Urinary bladder (tissue), 4 donors: ENCODE data around the gene MAPK7. TPM values are rescaled to one million over a fixed set of nuclear protein-coding genes. Genes with fewer than 3 reads are reported as not detected.

Experiments used
- DNase-seq: peaks from one replicate; pipeline ENCODE4 v3.0.0-alpha.2; 2015; ENCODE audit errors: extremely low spot score
- H3K27ac ChIP-seq: one replicate; pipeline ENCODE4 v1.5.1; 2013; ENCODE audit warnings: low read depth, mild to moderate bottlenecking, moderate library complexity
- H3K36me3 ChIP-seq: one replicate; pipeline ENCODE4 v1.6.1; 2013; ENCODE audit warnings: mild to moderate bottlenecking, moderate library complexity; ENCODE audit not compliant: insufficient read depth
- H3K4me1 ChIP-seq: one replicate; pipeline ENCODE4 v1.6.1; 2013; ENCODE audit warnings: mild to moderate bottlenecking, moderate library complexity; ENCODE audit not compliant: insufficient read depth
- H3K4me3 ChIP-seq: one replicate; pipeline ENCODE4 v1.5.1; 2013; ENCODE audit warnings: low read depth, low read length
- WGBS: extraction: QIAGEN DNeasy Blood & Tissue Kit; methylation state at CpG from one replicate; pipeline ENCODE4 v1.1.7; 2013; 5-methylcytosine and 5-hydroxymethylcytosine counted together
- polyA plus RNA-seq: library from polyadenylated mRNA; stranded (reverse); fragments of 200-250 nt; gene quantifications from one replicate; pipeline ENCODE4 v1.2.3, GENCODE V29; 2013
- total RNA-seq: library from RNA; depleted of rRNA; stranded (reverse); fragments of >200 nt; gene quantifications from one replicate; pipeline ENCODE4 v1.2.3, GENCODE V29; 2014
- donor health status: healthy with polysubstance abuse.
- donor health status: healthy.

MAPK7 gene
- total RNA-seq (15.8 TPM), polyA plus RNA-seq (32.8 TPM)

DNA sequence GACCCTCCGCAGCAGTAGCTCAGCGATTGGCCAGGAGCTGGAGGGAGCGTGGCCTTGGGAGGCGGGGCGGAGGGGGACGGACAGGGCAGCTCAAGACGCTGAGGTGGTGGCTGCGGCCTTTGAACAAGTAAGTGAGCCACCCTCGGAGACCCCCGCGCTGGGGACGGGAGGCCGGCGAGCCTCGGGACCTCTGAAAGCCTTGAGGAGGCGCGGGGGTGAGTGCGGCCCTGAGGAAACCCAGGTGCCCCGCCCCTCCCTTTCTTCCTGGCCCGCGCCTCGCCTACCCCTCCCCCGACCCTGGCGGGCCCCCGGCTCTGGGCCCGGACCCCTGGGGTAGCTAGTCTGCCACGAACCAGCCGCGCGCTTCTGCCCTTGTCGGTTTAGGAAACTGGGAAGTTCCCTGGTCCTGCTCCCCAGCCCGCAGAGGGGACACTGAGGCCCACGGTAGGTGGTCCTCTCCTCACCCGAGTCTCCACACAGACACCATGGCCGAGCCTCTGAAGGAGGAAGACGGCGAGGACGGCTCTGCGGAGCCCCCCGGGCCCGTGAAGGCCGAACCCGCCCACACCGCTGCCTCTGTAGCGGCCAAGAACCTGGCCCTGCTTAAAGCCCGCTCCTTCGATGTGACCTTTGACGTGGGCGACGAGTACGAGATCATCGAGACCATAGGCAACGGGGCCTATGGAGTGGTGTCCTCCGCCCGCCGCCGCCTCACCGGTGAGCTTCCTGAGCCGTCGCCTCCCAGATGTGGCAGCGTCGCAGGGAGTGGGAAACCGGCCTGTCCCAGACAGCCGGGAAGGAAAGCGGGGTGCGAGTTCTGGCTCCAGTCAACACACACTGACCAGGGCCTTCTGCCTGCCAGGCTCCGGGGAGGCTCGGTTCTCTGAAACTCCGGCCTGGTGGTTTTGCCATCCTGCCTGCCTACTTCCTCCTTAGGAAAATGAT lies at the start of gene MAPK7:
TSS of gene MAPK7 (plus strand) at position 83 of the 945 bp plus-strand sequence. CDS start at position 486, 403 bp downstream.
- DNase-seq = no peak
- peaks cover 5% of the 10 kb centered on the region for H3K36me3 ChIP-seq
- H3K27ac ChIP-seq = peak within 1 kb of the TSS; percentile 88
- 3% methylated on average over 69 of the region's 69 CpGs for WGBS
- H3K4me1 ChIP-seq = no peaks in the 10 kb centered on the region
- peak within 1 kb of the TSS; percentile 67 for H3K4me3 ChIP-seq

DNA sequence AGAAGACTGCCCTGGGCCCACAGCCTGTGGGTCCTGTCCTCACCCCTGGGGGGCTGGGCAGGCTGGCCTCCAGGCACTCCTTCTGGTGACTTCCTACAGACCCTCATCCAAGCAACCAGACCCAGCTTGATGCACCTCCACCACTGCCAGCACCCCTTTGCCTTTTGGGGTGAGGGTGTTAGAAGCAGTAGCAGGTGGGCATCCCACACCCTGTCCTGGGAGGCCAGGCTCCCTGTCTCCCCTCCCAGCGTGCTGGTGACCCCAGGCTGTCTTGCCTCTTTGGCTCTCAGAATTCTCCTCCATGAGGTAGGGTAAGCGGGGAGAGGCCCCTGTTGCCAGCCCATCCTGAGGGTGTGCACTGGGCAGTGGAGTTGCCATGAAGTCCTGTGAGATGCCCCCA lies 49.2 kb upstream of the MAPK7 start:
- no peak for DNase-seq
- Histone ChIP-seq H3K4me3 (no peak overlapping the region), H3K27ac (no peak overlapping the region), H3K36me3 (no peaks in the 10 kb centered on the region), H3K4me1 (no peaks in the 10 kb centered on the region)
- 97% methylated on average over 2 of the region's 2 CpGs for WGBS

DNA sequence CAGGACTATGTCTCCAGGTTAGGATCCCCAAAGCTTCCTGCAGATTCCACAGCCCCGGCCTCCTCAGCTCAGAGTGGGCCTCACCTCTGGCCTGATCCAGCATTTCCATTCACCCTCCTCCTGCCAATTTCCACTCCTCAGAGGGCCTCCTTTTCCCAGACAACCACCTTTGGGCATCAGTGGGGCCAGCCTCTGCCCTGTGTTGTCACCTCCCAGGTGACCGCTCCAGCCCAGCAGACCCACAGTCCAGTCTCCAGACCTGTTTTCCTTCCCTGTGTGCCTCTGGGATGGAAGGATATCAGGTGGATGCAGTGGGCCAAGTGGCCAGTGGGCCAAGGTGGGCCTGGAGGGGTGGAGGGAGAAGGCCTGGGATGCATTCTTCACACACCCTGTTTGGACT lies 48.5 kb upstream of the MAPK7 start:
- no peak overlapping the region for H3K4me3 ChIP-seq
- no peaks in the 10 kb centered on the region for H3K36me3 ChIP-seq
- no peak overlapping the region for H3K27ac ChIP-seq
- DNase-seq = no peak
- H3K4me1 ChIP-seq = no peaks in the 10 kb centered on the region
- 90% methylated on average over 2 of the region's 2 CpGs for WGBS

DNA sequence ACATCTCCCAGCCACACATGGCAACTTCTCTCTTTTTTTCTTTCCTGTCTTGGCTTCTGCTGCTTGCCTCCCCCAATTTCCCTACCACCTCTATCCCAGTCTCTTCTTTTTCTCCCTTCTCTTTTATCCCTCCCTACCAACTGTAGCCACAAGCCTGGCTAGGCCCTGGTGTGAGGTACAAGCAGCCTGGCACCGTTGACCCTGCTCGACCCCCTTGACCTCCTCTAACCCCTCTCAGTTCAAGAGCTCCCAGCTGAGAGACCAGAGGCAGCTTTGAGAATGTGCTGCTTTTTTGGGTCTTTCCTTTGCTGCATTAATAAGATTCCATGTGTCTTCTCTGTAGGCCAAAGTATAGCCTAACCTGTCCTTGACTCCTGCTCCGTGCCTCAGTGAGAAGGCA lies 48.0 kb upstream of the MAPK7 start:
- WGBS = 76% methylated on average over 3 of the region's 3 CpGs

DNA sequence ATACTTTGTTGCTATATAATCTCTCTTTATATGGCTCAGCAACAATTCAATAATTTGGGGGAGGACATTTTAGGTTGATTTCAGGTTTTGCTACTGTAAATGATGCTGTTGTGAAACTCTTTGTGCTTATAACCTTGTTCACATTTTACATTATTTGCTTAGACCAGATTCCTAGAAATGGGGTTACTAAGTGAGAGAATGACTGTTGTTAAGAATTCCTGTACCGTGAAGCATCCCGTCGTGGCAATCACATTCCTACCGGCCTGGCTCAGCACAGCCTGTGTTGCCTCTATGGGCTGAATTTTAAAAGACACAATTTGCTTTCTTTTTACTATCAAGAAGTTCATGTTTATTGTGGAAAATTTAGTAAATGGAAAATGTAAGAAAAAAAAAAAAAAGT lies 47.2 kb upstream of the MAPK7 start:
- no peak for DNase-seq
- no peak overlapping the region for H3K27ac ChIP-seq
- no peaks in the 10 kb centered on the region for H3K4me1 ChIP-seq
- H3K36me3 ChIP-seq = no peaks in the 10 kb centered on the region
- 58% methylated on average over 4 of the region's 4 CpGs for WGBS
- H3K4me3 ChIP-seq = no peak overlapping the region

More for the DNA sequence above, 48.0 kb upstream of the MAPK7 start:
- no peak overlapping the region for H3K4me3 ChIP-seq
- H3K36me3 ChIP-seq = no peaks in the 10 kb centered on the region
- H3K27ac ChIP-seq = no peak overlapping the region
- H3K4me1 ChIP-seq = no peaks in the 10 kb centered on the region
- no peak for DNase-seq

DNA sequence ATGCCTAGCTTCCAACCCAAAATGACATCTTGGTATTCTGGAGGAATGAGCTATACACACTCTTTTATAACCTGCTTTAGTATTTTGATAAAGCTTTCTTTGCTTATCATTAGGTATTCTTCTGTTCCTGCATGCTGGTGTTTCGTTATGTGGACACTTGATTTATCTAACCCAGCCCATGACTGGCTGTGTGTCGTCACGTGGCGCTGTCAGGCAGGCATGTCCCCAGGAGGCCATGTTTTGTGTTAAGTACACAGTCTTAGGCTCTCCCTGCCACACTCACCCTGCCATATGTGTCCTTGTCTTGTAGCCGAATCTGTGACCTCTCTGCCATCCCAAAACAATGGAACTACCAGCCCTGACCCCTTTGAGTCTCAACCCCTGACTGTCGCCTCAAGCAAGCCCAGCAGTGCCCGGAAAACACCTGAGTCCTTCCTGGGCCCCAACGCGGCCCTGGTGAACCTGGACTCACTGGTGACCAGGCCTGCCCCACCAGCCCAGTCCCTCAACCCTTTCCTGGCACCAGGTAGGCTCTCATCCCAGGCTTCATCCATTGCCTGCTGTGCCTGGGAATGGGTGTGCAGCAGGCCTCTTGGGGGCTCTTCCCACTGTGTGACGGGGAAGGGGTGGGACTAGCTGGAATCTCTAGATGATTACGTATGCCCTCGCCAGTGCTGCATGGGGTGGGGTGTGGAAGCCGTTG lies 46.6 kb upstream of the MAPK7 start:
- Histone ChIP-seq H3K4me3 (no peak overlapping the region), H3K4me1 (no peaks in the 10 kb centered on the region), H3K27ac (no peak overlapping the region), H3K36me3 (peaks cover 1% of the 10 kb centered on the region)
- 90% methylated on average over 13 of the region's 13 CpGs for WGBS
- no peak for DNase-seq

DNA sequence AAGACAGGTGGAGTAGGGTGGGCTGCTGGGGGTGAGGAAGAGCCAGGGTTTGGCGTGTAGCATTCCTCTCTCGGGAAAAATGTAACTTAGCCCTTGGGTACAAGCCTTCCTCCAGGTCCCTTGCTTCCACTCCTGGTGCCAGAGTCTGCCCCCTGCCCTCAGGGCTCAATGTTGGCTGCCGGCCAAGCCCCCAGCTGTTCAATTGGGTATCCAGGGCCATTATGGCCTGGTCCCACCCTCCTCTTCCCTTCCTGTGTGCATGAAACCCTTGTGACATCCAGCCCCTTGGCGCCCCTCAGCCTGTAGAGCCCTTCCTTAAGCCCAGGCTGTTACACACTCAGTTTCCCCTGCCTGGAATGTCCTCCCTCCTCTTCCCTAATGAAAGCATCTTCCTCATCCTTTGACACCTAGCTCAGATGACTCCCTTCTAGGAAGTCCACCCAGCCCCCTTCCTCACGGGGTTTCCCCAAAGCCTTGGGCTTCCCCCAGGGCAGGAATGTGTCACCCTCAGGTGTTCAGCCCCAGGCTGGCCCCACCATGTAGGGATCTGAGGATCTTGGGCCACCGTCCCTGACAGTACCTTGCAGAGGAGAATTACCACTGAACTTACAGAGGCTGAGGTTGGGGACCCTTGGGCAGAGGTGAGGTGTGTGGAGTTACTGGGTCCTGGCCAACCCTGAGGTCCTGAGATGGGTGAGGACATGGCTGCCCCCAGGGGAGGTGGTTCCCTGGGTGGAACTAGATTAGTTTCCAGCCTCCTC lies 45.7 kb upstream of the MAPK7 start:
- Histone ChIP-seq H3K36me3 (peaks cover 1% of the 10 kb centered on the region), H3K27ac (no peak overlapping the region), H3K4me3 (no peak overlapping the region), H3K4me1 (no peaks in the 10 kb centered on the region)
- DNase-seq = no peak
- 73% methylated on average over 6 of the region's 6 CpGs for WGBS

DNA sequence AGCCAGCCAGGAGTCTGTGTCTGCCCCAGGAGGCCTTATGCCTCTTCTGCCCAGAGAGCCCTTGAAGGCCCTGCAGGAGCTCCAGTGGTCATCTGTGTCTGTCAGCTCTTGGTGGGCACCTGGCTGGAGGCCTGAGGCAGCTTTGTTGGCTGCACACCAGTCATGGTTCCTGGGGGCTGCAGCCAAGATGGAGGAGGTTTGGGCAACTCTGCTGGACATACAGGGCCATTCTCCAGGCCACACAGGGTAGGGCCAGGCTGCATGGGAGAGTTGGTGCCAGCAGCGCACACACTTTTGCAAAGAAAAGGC lies 45.2 kb upstream of the MAPK7 start:
- Histone ChIP-seq H3K4me1 (no peaks in the 10 kb centered on the region), H3K4me3 (no peak overlapping the region), H3K36me3 (peaks cover 1% of the 10 kb centered on the region), H3K27ac (no peak overlapping the region)
- WGBS = 98% methylated on average over 1 of the region's 1 CpG
- DNase-seq = no peak

DNA sequence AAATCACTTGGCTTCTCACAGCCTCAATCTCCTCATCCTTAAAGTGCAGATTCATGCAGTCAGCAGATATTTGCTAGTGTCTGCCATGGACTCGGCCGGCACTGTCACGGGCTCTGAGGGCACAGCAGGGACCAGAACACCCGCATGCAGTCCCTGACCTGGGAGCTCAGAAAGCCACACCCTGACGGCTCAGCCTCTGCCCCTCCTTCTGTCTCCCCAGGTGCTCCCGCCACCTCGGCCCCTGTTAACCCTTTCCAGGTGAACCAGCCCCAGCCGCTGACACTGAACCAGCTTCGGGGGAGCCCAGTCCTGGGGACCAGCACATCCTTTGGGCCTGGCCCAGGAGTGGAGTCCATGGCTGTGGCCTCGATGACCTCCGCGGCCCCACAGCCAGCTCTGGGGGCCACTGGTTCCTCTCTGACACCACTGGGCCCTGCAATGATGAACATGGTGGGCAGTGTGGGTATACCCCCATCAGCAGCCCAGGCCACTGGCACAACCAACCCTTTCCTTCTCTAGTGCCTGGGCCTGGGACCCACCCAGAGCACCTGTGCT lies 44.5 kb upstream of the MAPK7 start:
- no peak for DNase-seq
- no peaks in the 10 kb centered on the region for H3K4me1 ChIP-seq
- H3K36me3 ChIP-seq = peaks cover 1% of the 10 kb centered on the region
- H3K27ac ChIP-seq = no peak overlapping the region
- H3K4me3 ChIP-seq = no peak overlapping the region
- 89% methylated on average over 12 of the region's 12 CpGs for WGBS

DNA sequence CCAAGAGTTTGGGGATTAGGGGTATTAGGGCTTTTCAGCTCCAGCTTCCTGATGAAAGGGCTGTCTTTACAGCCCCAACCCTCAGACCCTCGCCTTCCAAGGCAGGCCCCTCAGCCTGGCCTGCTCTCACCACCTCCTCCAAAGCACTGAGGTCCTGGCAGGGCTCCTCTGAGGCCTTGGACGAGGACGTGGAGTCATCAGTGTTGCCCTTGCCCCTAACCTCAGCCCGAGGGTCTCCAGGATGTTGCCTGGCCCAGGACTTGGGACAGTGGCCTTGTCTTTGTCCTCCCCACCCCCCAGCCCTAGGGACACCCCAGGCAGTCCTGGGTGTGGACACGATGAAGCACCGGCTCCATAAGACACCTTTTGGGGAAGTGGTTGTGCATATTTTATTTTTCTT lies 44.0 kb upstream of the MAPK7 start:
- DNase-seq = no peak
- Histone ChIP-seq H3K27ac (no peak overlapping the region), H3K4me3 (no peak overlapping the region), H3K36me3 (peaks cover 1% of the 10 kb centered on the region), H3K4me1 (no peaks in the 10 kb centered on the region)
- 81% methylated on average over 6 of the region's 6 CpGs for WGBS

DNA sequence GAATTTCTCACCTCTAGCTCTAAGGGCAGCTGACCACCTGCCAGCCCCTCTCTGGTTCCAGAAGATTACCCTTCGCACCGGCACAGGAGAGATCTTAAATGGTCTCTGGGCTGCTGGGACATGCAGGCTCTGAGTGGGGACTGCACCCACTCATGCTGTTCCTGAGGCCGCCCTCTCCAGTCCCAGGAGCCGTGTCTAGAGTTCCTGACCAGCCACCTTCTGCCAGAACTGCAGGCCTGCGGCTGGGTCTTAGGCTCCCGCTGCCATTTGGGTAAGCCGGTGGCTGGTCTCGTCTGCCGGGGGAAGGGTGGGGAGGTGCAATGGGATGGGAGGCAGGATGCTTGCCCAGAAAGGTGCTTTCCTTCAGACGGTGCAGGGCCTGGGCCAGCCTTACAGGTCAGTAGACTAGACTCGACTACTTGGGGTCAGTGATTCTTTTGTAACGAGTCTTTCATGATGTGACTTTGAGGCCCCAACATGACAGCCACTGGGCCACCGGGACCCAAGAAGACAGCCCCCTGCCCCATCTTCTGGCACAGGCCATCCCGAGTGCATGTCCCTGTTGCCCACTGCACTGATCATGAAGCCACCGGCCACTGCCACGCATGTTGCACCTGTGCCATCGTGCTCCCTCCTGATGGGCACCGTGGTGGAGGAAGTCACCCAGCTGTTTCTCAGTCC lies 42.2 kb upstream of the MAPK7 start:
- Histone ChIP-seq H3K4me3 (no peak overlapping the region), H3K27ac (no peak overlapping the region), H3K4me1 (no peaks in the 10 kb centered on the region), H3K36me3 (peaks cover 1% of the 10 kb centered on the region)
- WGBS = 86% methylated on average over 18 of the region's 18 CpGs
- DNase-seq = no peak

DNA sequence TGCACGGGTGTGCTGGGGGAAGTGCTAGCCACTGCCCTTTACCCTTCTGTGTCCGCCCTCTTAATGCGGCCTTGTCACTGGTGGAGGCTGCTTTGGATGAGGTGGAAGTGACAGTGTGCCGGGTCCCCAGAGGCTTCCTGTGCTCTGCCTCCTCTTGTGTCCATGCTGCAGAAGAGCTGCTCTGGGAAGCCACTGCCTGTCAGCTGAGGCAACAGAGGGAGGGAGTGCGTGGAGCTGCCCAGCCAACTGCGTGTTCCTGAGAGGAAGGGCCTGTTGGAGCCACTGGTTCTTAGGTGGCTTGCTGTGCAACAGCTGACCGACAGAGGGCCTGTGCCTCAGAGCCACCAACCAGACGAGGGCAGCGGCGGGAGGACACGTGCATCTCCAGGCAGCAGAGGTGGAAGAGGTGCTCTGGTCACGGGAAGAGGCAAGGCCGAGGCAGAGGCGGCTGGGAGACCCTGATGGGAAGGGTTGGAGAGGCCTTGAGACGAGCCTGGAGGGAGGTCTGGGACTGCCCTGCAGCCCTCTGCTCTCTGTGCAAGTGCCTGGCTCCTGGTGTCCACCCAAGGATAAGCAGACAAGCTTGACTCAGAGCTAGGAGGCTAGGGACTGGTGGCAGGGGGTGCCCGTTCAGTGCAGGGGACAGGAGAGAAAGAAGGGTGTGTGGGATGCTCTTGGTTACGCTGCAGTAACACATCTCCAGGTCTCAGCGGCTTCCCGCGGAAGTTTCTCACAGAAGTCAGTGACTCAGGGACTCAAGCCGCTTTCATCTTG lies 41.2 kb upstream of the MAPK7 start:
- 69% methylated on average over 21 of the region's 21 CpGs for WGBS
- no peak overlapping the region for H3K4me3 ChIP-seq
- H3K36me3 ChIP-seq = peaks cover 1% of the 10 kb centered on the region
- H3K4me1 ChIP-seq = no peaks in the 10 kb centered on the region
- DNase-seq = no peak
- H3K27ac ChIP-seq = no peak overlapping the region
